Kidney epithelial cell (primary cell): Measurements from ENCODE around the gene ABCC4. TPM values are rescaled to one million over a fixed set of nuclear protein-coding genes. Genes with fewer than 3 reads are reported as not detected.

Experiments
- DNase-seq: peaks from one replicate; pipeline ENCODE4 v3.0.0-alpha.2; 2010; ENCODE audit warnings: low read depth
- H3K27me3 ChIP-seq: 2 replicates; pipeline ENCODE4 v1.6.0; 2011; ENCODE audit warnings: low read length; ENCODE audit not compliant: control insufficient read depth, insufficient read depth
- H3K36me3 ChIP-seq: 2 replicates; pipeline ENCODE4 v1.5.1; 2011; ENCODE audit warnings: low read length; ENCODE audit not compliant: control insufficient read depth, insufficient read depth
- H3K4me3 ChIP-seq: 2 replicates; pipeline ENCODE4 v1.5.1; 2011; ENCODE audit warnings: low read depth, mild to moderate bottlenecking, control low read depth, low read length
- total RNA-seq: library from RNA; depleted of rRNA; stranded (reverse); fragments of >200 nt; gene quantifications from 2 replicates; pipeline ENCODE4 v1.2.3, GENCODE V29; 2015
- TF ChIP-seq, protein P1 (sequence below): IDR thresholded peaks from 2 replicates; pipeline ENCODE4 v1.5.1; 2011; ENCODE audit warnings: mild to moderate bottlenecking, moderate library complexity, low read length, control low read depth, inconsistent platforms; ENCODE audit not compliant: insufficient read depth, poor library complexity, severe bottlenecking

ABCC4 gene
- total RNA-seq, 1 donor from 2014 or later: 17.3 TPM

DNA sequence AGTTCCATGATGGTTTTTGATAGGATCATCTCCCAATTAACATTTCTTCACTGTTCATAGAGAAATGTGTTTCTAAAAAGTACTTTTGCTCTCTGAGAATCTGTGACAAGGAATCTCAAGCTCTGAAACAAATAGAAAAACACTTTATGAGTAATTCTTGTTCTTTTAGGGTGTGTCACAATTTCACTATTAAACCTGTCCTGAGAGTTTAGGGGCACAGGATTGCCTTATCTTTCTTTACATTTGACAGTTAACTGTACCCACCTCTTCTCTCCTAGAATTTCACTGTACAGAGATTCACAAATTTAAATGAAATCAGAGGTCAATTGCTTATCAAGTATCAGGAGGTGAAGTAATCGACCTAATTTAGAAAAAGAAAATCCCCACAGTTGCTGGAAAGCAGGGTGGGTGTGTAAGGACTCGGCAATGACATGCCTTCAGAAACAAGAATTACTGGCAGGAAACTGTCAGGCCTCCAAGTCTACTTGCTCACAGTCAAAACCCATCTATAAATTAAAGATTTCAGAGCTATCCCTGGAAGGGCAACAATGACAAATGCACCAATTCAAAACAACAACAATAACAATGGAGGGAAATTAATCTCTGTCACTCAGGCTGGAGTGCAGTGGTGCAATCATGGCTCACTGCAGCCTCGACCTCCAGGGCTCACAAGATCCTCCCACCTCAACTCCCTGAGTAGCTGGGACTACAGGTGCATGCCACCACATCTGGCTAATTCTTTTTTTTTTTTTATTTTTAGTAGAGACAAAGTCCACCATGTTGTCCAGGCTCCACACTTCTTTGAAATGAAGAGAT lies 250.2 kb downstream of the ABCC4 start:
- TF ChIP-seq, protein P1, sequence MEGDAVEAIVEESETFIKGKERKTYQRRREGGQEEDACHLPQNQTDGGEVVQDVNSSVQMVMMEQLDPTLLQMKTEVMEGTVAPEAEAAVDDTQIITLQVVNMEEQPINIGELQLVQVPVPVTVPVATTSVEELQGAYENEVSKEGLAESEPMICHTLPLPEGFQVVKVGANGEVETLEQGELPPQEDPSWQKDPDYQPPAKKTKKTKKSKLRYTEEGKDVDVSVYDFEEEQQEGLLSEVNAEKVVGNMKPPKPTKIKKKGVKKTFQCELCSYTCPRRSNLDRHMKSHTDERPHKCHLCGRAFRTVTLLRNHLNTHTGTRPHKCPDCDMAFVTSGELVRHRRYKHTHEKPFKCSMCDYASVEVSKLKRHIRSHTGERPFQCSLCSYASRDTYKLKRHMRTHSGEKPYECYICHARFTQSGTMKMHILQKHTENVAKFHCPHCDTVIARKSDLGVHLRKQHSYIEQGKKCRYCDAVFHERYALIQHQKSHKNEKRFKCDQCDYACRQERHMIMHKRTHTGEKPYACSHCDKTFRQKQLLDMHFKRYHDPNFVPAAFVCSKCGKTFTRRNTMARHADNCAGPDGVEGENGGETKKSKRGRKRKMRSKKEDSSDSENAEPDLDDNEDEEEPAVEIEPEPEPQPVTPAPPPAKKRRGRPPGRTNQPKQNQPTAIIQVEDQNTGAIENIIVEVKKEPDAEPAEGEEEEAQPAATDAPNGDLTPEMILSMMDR: no peak
- H3K4me3 ChIP-seq: no peak overlapping the region
- H3K36me3 ChIP-seq: no peaks in the 10 kb centered on the region
- DNase-seq: no peak
- H3K27me3 ChIP-seq: no peaks in the 10 kb centered on the region

DNA sequence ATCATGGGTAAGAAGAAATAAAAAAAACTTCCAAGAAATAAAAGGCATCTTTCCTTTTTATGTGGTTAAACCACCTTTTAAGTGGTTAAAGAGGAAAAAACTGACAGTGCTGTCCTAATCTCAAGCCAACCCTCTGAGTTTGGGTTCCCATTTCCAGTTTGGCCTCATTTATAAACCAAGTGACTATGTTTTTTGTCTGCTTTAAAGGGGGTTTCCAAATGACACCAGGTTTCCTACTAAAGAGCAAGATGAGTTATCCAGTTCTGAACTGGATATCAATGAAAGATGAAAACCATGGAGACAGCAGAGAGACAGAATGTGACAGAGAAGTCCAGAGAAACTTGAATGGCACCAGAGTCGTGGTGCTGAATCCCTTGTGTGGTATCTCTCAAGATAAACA lies 251.5 kb downstream of the ABCC4 start:
- no peak for DNase-seq
- TF ChIP-seq, protein P1: no peak
- no peaks in the 10 kb centered on the region for H3K27me3 ChIP-seq
- H3K4me3 ChIP-seq: no peak overlapping the region
- H3K36me3 ChIP-seq: no peaks in the 10 kb centered on the region

DNA sequence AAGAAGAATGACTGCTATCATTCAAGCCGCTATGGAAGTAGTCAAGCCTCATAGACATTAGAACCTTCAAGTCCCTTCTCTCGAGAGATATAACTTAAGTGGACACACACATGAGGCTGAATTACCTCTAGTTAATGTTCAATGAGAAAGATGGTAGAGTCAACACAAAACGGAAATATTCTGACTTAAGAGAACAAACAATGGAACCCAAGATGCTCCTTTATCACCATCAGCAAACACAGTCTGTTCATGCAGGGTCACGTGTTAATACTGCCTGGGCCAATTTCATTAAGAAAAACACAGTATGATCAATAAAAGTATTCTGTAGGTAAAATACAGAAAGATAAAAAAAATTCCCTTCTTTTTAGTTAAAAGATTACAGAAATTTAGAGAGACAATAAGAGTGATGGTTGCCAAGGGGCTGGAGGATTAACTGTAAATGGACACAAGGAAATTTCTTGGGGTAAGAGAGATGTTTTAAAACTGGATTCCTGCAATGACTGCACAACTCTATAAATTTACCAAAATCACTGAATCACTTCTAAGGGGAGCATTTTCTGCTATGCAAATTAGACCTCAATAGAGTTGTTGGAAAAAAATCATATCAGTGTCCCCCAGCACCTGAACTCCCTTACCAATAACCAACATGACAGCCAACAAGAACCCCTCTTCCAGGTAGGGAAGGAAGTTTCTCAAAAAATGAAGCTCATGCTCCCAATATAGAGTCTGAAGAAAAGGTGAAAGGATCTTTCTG lies 256.6 kb downstream of the ABCC4 start:
- H3K27me3 ChIP-seq: no peaks in the 10 kb centered on the region
- no peak for DNase-seq

DNA sequence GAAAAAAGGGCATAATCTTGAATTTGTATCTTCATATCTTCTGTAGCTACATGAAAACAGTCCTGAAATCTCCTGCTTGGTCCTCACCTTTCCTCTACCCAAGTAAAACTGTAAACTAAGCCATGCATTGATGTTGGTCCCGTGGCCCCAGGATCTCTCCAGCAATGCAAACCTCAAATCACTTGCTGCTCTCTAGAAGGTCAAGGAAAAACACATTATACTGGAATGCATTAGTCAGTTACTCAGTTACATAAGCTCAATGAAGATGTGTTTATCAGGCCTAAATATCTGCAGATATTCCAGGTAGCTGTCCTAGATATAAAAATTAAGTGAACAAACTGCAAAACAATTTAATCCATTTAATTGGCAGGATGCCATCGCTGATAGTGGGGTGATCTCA lies 261.8 kb downstream of the ABCC4 start:
- H3K4me3 ChIP-seq: no peak overlapping the region
- TF ChIP-seq, protein P1: no peak
- no peak for DNase-seq

More for the DNA sequence above, 256.6 kb downstream of the ABCC4 start:
- Histone ChIP-seq H3K36me3 (no peaks in the 10 kb centered on the region), H3K4me3 (no peak overlapping the region)
- TF ChIP-seq, protein P1: no peak

DNA sequence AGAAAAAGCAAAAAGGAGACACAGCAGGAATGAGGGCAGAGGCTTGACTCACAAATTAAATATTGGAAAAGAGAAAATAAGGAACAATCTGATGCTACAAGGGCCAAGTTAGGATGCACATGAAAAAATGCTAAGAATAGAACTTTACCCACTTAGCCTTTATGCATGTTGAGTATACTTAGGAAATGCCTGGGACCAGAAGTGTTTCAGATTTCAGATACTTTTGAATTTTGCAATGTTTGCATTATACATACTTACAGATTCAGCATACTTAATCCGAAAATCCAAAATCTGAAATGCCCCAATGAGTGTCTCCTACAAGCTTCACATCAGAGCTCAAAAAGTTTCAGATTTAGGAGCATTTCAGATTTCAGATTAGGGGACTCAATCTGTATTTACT lies 262.3 kb downstream of the ABCC4 start:
- Histone ChIP-seq H3K4me3 (no peak overlapping the region), H3K36me3 (peaks cover 1% of the 10 kb centered on the region), H3K27me3 (no peaks in the 10 kb centered on the region)
- no peak for DNase-seq
- TF ChIP-seq, protein P1: no peak

More for the DNA sequence above, 261.8 kb downstream of the ABCC4 start:
- Histone ChIP-seq H3K36me3 (peaks cover 1% of the 10 kb centered on the region), H3K27me3 (no peaks in the 10 kb centered on the region)
